HepG2 (cell line): ENCODE data around the gene EZH1. TPM values are rescaled to one million over a fixed set of nuclear protein-coding genes. Genes with fewer than 3 reads are reported as not detected.

Experiments used
- BHLHE40 ChIP-seq: IDR thresholded peaks from 2 replicates; pipeline ENCODE4 v1.6.1; 2011; ENCODE audit warnings: low read length, improper control_type of control experiment
- GTF3A ChIP-seq: sonication (generic); formaldehyde crosslinking; conservative IDR thresholded peaks from 2 replicates; pipeline ENCODE4 v1.4.0; 2020; ENCODE audit warnings: mild to moderate bottlenecking, missing genetic modification reagents
- HBP1 ChIP-seq: IDR thresholded peaks from 2 replicates; pipeline ENCODE4 v1.6.1; 2016; ENCODE audit warnings: low read depth, control low read depth
- HDAC2 ChIP-seq: sonication (generic); formaldehyde crosslinking; IDR thresholded peaks from 2 replicates; pipeline ENCODE4 v1.4.0; 2020; ENCODE audit warnings: missing genetic modification reagents
- JUN ChIP-seq: sonication (generic); formaldehyde crosslinking; IDR thresholded peaks from 2 replicates; pipeline ENCODE4 v1.4.0; 2020; ENCODE audit warnings: mild to moderate bottlenecking, missing genetic modification reagents
- JUNB ChIP-seq: sonication (generic); formaldehyde crosslinking; IDR thresholded peaks from 2 replicates; pipeline ENCODE4 v1.8.0; 2022; ENCODE audit warnings: missing genetic modification reagents, mild to moderate bottlenecking, borderline replicate concordance
- KDM1A ChIP-seq: IDR thresholded peaks from 2 replicates; pipeline ENCODE4 v1.6.1; 2016; ENCODE audit warnings: missing compliant biosample characterization
- MEF2D ChIP-seq: sonication (generic); formaldehyde crosslinking; IDR thresholded peaks from 2 replicates; pipeline ENCODE4 v1.5.1; 2020; ENCODE audit warnings: mild to moderate bottlenecking, missing genetic modification reagents
- NBN ChIP-seq: fragments of 450-650 bp; conservative IDR thresholded peaks from 2 replicates; pipeline ENCODE4 v1.6.1; 2017
- POLR2A ChIP-seq, 2 experiments: IDR thresholded peaks; 2 replicates each; pipeline ENCODE4 v1.6.1; 2011; ENCODE audit warnings: low read depth in 2 of 2, low read length in 2 of 2, mild to moderate bottlenecking in 1 of 2, moderate library complexity in 1 of 2; ENCODE audit not compliant: insufficient read depth in 1 of 2
- TFDP2 ChIP-seq: sonication (generic); formaldehyde crosslinking; IDR thresholded peaks from 2 replicates; pipeline ENCODE4 v1.4.0; 2020; ENCODE audit warnings: missing genetic modification reagents
- ZBTB3 ChIP-seq: sonication (generic); formaldehyde crosslinking; IDR thresholded peaks from 2 replicates; pipeline ENCODE4 v1.4.0; 2020; ENCODE audit warnings: low read depth, mild to moderate bottlenecking, moderate library complexity, missing genetic modification reagents, borderline replicate concordance
- ZBTB43 ChIP-seq: sonication (generic); formaldehyde crosslinking; conservative IDR thresholded peaks from 2 replicates; pipeline ENCODE4 v1.4.0; 2020; ENCODE audit warnings: missing genetic modification reagents
- ZBTB49 ChIP-seq: sonication (generic); formaldehyde crosslinking; IDR thresholded peaks from 2 replicates; pipeline ENCODE4 v1.4.0; 2020; ENCODE audit warnings: missing genetic modification reagents, borderline replicate concordance
- ZFP91 ChIP-seq: sonication (generic); formaldehyde crosslinking; IDR thresholded peaks from 2 replicates; pipeline ENCODE4 v1.9.0; 2022; ENCODE audit warnings: missing genetic modification reagents, mild to moderate bottlenecking, borderline replicate concordance
- ZNF276 ChIP-seq: sonication (generic); formaldehyde crosslinking; IDR thresholded peaks from 2 replicates; pipeline ENCODE4 v1.4.0; 2020; ENCODE audit warnings: mild to moderate bottlenecking, low read depth, missing genetic modification reagents
- ZNF30 ChIP-seq: sonication (generic); formaldehyde crosslinking; IDR thresholded peaks from 2 replicates; pipeline ENCODE4 v1.5.0; 2020; ENCODE audit warnings: mild to moderate bottlenecking, missing genetic modification reagents
- ZNF513 ChIP-seq: sonication (generic); formaldehyde crosslinking; conservative IDR thresholded peaks from 2 replicates; pipeline ENCODE4 v1.5.0; 2020; ENCODE audit warnings: missing genetic modification reagents
- polyA plus RNA-seq, 8 experiments: library from polyadenylated mRNA; depleted of rRNA in 3 of 8; stranded (reverse) in 7 of 8; unstranded in 1 of 8; fragments of >200 nt; fragmentation: Illumina TruSeq in 4 of 8; extraction: Trizol in 4 of 8; gene quantifications; 2 replicates each; pipeline versions ENCODE4 v1.2.1 to v1.2.3, GENCODE V29; 2011 to 2016; ENCODE audit warnings: low read depth in 4 of 8, missing spikeins in 1 of 8, mixed read lengths in 1 of 8; ENCODE audit not compliant: insufficient read depth in 1 of 8
- total RNA-seq, 5 experiments: library from RNA; depleted of rRNA; stranded (reverse); fragments of >200 nt; fragmentation: Illumina TruSeq; extraction: Trizol; gene quantifications; 2 replicates each; pipeline ENCODE4 v1.2.3, GENCODE V29; 2016; ENCODE audit warnings: low read depth in 1 of 5

Gene EZH1
- total and polyA plus RNA-seq, 2 of the 13 experiments (the other 11 are each of a cell fraction or from before 2014, with no cell fraction given), result 11.6 to 24.0 TPM

GRCh38 chr17:42676424-42677011 lies 68.3 kb downstream of the EZH1 start, which contains the start of gene PLEKHH3 (continued):
- TF ChIP-seq ZFP91 (CRISPR knock-in tag) (0 out of 2 replicates have a peak, but pooled peaks have one; percentile 15), GTF3A (no peak), HDAC2 (CRISPR knock-in tag) (peak; percentile 16; the same call in 1 of the 2 replicates), JUNB (CRISPR knock-in tag) (no peak), BHLHE40 (no peak), MEF2D (no peak), POLR2A (IDR thresholded peaks at IDR 0.05; ENCODE audit: insufficient read depth in 1 of 2, low read depth in 2 of 2, low read length in 2 of 2) (peak in 1 of 2 experiments; percentile 93; a peak in 2 of 4 replicates), ZBTB49 (CRISPR knock-in tag) (no peak), NBN (no peak), ZBTB3 (CRISPR knock-in tag) (no peak), ZNF276 (CRISPR knock-in tag) (no peak), TFDP2 (CRISPR knock-in tag) (0 out of 2 replicates have a peak, but pooled peaks have one; percentile 1), ZNF513 (CRISPR knock-in tag) (no peak), ZNF30 (CRISPR knock-in tag) (no peak), HBP1 (CRISPR knock-in tag) (no peak), KDM1A (CRISPR knock-in tag) (no peak), ZBTB43 (CRISPR knock-in tag) (0 out of 2 replicates have a peak, but pooled peaks have one; percentile 30), JUN (CRISPR knock-in tag) (no peak)
